SW480 (cell line): ENCODE results near the gene PTPRD.

ENCODE experiments used
- DNase-seq: peaks from one replicate; pipeline ENCODE4 v3.0.0-alpha.2; 2016; ENCODE audit warnings: low spot score

Gene PTPRD

GRCh38 chr9:8515748-8516147, 2097.1 kb downstream of the PTPRD start:
- DNase-seq, result no peak

GRCh38 chr9:8514760-8515159, 2098.0 kb downstream of the PTPRD start:
- no peak for DNase-seq

GRCh38 chr9:8508671-8509290, 2104.0 kb downstream of the PTPRD start:
- no peak for DNase-seq

GRCh38 chr9:8494571-8494970, 2118.2 kb downstream of the PTPRD start:
- no peak for DNase-seq

- DNase-seq, result no peak
These were observed 2120.1 kb downstream of the PTPRD start for GRCh38 chr9:8492679-8493078.

- no peak for DNase-seq
These were observed 2120.8 kb downstream of the PTPRD start for GRCh38 chr9:8492024-8492423.

GRCh38 chr9:8491563-8491962, 2121.2 kb downstream of the PTPRD start:
- no peak for DNase-seq

- DNase-seq, result no peak
These were observed 2123.0 kb downstream of the PTPRD start for GRCh38 chr9:8489835-8490234.

GRCh38 chr9:8486095-8486494, 2126.7 kb downstream of the PTPRD start:
- no peak for DNase-seq

GRCh38 chr9:8484597-8485191, 2128.1 kb downstream of the PTPRD start:
- DNase-seq, result no peak

GRCh38 chr9:8477450-8477849, 2135.4 kb downstream of the PTPRD start:
- DNase-seq, result no peak

GRCh38 chr9:8474937-8475336, 2137.9 kb downstream of the PTPRD start:
- DNase-seq, result no peak

GRCh38 chr9:8473244-8474020, 2139.4 kb downstream of the PTPRD start:
- no peak for DNase-seq

GRCh38 chr9:8468045-8468637, 2144.7 kb downstream of the PTPRD start:
- peak; percentile 1 for DNase-seq

- DNase-seq, result no peak
These were observed 2155.0 kb downstream of the PTPRD start for GRCh38 chr9:8457816-8458215.

- no peak for DNase-seq
These were observed 2155.7 kb downstream of the PTPRD start for GRCh38 chr9:8457055-8457454.

GRCh38 chr9:8456344-8456743, 2156.5 kb downstream of the PTPRD start:
- no peak for DNase-seq

GRCh38 chr9:8450810-8451545, 2161.8 kb downstream of the PTPRD start:
- DNase-seq, result no peak

GRCh38 chr9:8448226-8448625, 2164.6 kb downstream of the PTPRD start:
- no peak for DNase-seq

GRCh38 chr9:8447601-8448000, 2165.2 kb downstream of the PTPRD start:
- no peak for DNase-seq

GRCh38 chr9:8437876-8438275, 2174.9 kb downstream of the PTPRD start:
- no peak for DNase-seq

GRCh38 chr9:8437259-8437658, 2175.5 kb downstream of the PTPRD start:
- no peak for DNase-seq
